GM19193 (cell line): ENCODE data around the gene SESN3.

Source experiments
- POLR2A ChIP-seq: IDR thresholded peaks from 4 replicates; pipeline ENCODE4 v1.6.1; 2011; ENCODE audit not compliant: insufficient read depth, insufficient read length; ENCODE audit errors: extremely low read depth

The SESN3 gene

DNA sequence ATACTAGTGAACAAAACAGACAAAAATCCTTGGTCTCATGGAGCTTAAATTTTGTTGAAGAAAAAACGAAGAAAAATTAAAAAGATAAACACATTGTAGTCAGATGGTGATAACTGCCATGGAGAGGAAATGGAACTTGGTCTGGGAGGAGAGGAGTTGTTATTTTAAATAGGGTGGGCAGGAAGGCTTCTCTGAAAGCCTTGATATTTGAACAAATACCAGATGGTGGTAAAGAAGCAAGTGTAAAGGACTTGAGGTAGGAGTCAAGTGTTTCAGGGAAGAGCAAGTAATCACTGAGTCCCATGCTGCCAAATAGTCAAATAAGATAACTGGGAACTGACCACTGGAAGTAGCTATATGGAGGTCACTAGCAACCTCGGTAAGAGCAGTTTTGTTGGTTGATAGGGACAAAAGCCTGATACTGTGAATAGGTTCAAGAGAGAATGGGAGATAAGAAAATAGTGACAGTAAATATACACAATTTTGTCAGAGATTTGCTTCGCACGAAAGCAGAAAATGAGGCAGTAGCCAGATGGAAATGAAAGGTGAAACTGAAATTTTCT, 55.1 kb downstream of the SESN3 start:
- no peak for TF ChIP-seq POLR2A

DNA sequence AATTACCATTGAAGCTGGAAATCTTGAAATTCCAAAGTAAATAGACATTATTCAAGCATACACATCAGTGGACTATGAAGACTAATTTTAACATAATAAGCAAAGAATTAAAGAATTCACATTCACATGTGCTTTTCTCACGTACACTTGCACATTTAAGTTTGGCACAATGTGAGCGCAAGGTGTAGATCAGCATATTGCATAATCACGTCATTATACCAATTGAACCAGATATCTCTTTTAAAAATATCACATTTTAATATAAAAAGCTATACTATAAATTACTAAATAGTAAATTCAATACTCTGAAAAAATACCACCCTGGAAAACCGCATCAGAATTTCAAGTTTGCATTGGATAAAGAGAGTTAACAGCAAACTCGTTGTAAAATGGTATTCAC, 60.7 kb downstream of the SESN3 start:
- no peak for TF ChIP-seq POLR2A

GRCh38 chr11:95166781-95167180, 64.2 kb downstream of the SESN3 start:
- TF ChIP-seq POLR2A = no peak

GRCh38 chr11:95165638-95166037, 65.4 kb downstream of the SESN3 start:
- TF ChIP-seq POLR2A = no peak

GRCh38 chr11:95163106-95163505, 67.9 kb downstream of the SESN3 start:
- TF ChIP-seq POLR2A = no peak

GRCh38 chr11:95161248-95161647, 69.8 kb downstream of the SESN3 start:
- no peak for TF ChIP-seq POLR2A

GRCh38 chr11:95157824-95158223, 73.2 kb downstream of the SESN3 start:
- no peak for TF ChIP-seq POLR2A

- no peak for TF ChIP-seq POLR2A
Measured at GRCh38 chr11:95156916-95157541, 74.0 kb downstream of the SESN3 start.

DNA sequence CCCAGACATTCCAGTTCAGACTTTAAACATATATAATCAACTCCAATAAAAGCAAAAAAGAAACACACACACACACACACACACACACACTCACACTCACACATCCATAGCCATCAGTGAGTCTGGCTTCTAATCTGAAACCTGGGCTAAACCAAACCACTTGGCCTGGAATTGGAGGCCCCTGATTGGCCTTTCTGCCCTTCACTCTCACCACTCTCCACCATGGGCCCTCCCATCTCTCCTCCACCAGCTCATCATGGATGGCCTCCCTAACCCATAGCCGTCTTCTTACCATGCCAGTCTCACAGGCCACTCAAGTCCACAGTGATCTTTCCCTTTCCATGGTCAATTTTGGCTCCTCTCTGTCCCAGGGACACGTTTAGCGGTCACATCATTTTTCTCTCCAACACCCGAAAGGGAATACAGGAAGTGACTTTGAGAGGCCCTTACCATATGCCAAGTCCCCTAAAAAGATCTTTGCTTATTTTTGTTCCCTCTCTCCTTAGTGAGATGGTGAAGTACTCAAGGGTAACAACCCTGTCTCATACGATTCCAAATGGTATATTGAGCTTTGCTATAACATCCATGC, 74.8 kb downstream of the SESN3 start:
- no peak for TF ChIP-seq POLR2A

DNA sequence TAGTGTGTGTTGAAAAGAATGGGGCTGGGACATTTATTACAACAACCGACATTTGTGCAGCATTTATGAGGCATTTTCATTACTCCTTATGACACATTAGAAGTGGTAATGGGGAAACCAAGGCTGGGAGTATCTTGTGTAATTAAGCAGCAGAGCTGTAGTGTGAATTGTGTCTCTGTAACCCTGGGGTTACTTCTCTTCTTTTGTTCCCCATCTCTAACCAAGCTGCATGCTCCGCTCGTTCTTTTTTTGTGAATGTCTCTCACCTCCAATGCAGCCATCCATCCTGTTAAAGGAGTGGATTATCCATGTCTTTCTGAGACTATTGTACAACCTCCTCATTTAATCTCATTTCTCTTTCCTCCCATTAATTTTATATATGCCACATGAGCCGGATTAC, 75.6 kb downstream of the SESN3 start:
- TF ChIP-seq POLR2A = no peak

DNA sequence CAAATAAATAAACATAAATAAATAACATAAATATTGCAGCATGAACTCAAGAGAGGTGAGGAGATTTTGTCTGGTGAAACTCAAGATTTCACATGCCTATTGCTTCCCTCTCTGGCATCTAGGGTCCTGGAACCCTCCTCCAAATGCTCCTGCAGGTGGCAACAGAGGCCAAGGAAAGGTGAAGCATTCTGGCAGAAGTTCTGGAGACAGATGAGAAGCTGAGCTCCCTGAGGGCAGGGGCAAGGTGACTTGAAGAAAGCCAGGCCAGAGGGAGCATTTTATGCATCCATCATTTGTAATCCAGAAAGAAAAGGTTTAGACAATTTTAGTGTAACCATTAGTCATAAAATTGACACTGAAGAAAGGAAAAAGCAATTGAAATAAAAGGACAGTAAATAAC, 76.5 kb downstream of the SESN3 start:
- no peak for TF ChIP-seq POLR2A

GRCh38 chr11:95153857-95154246, 77.2 kb downstream of the SESN3 start:
- TF ChIP-seq POLR2A = no peak

DNA sequence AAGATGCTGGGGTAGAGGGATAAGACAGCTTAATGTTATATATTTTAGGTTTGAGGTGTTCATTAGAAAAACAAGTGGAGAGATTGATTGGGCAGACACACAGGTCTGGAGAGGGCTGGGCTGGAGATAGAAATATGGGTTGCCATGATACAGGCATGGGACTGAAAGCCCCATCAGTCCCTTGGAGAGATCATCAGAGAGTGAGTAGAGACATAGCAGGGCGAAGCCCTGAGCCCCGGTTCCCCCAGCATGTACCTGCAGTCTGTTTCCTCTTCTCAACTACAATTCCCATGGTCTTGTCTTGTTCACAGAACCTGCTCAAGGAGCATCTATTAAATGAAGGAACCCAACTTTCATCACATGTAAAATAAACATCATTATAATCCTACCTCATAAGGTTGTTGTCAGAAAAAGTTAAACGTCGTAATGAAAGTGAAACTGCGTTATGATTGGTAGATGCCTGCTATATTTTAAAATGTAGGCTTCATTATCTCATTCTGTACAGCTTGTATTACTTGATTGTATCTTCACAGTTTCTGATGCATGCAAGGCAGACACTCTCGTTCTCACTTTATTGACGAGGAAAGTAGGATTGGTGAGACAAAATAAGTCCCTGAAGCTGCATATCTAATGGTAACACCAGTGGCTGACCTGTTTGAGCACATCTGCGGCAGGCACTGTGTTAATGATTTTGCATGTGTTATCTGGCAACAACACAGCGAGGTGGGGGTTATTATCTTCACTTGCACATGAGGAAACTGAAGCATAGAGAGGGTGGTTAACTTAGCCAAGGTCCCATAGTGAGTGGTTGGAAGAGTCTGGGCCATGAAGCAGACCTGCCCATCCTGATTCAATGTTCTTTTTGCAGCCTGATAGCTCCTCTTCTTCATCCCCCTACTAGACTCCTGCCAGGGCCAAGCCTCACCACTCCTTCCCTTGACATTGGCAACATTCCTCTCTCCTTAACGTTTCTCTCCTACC, 77.8 kb downstream of the SESN3 start:
- TF ChIP-seq POLR2A = no peak

DNA sequence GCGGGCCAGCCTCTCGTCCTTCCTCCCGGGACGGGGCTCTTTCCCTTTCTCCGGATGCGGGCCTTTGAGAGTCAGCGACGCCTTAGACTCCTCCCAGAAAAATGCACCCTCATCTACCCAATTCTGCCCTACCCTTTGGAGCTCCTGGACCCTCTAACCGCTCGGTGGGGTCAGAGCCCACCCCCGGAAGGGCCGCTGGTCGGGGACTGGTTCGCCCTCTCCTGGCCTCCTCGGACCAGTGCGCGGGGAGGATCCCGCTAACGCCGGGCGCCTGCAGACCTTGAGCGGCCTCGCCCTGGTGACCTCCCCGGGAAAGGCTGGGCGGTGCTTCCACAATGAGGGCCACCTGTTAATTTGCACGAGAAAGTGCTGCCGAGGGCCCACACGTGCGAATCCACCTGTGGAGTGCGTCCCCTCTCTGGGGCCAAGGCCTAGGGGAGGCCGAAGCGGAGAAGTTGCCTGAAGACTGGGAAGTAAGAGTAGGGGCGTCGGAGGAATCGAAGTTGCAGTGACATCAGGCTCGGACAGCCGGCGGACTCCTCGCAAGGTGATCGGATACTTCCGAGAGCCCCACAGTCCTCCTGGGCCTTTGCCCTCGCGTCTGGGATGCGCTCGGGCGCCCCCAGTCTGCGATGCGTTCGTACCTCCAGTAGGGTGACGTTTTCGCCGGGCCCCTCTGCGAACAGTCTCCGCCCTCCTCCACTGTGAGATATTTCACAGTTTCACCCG, 79.9 kb downstream of the SESN3 start:
- peak; percentile 73 for TF ChIP-seq POLR2A

DNA sequence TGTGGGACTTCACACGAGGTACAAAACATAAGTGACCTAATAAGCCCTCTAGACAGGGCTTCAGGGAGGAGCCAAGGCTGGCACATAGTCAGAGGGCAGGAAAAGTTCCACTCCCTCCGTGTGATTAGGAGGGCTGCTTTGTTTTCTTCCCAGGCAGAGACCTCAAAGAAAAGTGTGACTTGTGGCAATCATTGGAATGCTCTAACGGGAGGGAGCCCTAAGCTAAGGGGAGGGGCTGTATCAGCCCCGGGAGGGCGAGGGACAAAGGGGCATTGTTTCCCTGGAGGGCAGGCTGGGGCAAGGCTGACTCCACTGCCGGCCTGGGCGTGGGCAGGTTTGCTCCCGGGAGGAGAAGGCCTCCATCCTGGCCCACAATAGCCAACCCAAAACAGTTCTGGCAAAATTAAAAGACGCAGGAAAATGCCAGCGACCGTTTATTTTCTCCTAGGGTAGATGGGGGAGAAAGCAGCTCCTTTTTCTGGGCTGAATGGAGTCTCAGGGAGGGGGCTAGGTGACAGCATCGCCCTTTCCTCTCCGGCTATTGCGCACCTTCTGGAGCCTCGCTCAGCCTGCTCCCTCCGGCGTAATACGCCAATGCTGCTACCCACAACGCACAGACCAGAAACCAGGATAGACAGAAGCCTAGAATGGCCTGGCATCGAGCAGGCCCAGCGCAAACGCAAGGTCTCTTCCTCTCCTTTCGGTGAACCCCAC, 81.2 kb downstream of the SESN3 start:
- no peak for TF ChIP-seq POLR2A

DNA sequence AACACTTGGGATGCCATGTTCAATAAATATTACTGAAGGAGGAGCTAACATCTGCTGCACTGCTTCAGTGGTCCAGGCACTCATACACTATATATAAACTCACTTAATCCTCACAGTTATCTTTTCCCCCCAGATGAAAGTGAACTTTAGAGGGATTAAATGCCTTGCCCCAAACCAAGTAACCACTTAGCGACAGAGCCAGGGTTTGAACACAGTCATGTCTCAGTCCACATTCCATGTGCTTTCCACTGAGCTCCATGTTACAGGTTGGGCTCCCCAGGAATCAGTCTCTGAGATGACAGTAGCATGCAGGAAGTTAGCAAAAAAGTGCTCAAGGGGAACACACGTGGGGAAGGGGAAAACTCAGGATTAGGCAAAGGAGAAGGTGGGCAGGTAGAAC, 82.1 kb downstream of the SESN3 start:
- no peak for TF ChIP-seq POLR2A
